GM18502 (cell line): ENCODE measurements around the gene ADCY1.
"Not testable (repeated sequence)": the region's sequence is repeated elsewhere in the genome, so short reads cannot be mapped to it uniquely, and the experiment has no call there.

Experiments
- ATAC-seq: cut with Tn5 transposase; IDR thresholded peaks from one replicate; pipeline ENCODE4 v1.9.1; 2021; ENCODE audit warnings: mild to moderate bottlenecking; ENCODE audit not compliant: unreplicated experiment, poor library complexity

The ADCY1 gene

GRCh38 chr7:45573661-45574415 is at the start of gene ADCY1:
Gene ADCY1 (plus strand): TSS chr7:45574368. CDS start chr7:45574544, 176 bp downstream.
- ATAC-seq, result no peak

- ATAC-seq, result no peak
Measured at GRCh38 chr7:45524445-45524844, 49.7 kb upstream of the ADCY1 start.

GRCh38 chr7:45525057-45525456 is 49.1 kb upstream of the ADCY1 start:
- ATAC-seq, result no peak

- ATAC-seq, result no peak
Measured at GRCh38 chr7:45543473-45543872, 30.7 kb upstream of the ADCY1 start.

GRCh38 chr7:45545105-45545710 is 29.0 kb upstream of the ADCY1 start:
- ATAC-seq, result not testable (repeated sequence)

GRCh38 chr7:45548917-45549316 is 25.3 kb upstream of the ADCY1 start:
- ATAC-seq, result peak; percentile 67

GRCh38 chr7:45563401-45563800 is 10.8 kb upstream of the ADCY1 start:
- ATAC-seq, result no peak

GRCh38 chr7:45563941-45564461 is 10.2 kb upstream of the ADCY1 start:
- no peak for ATAC-seq

- no peak for ATAC-seq
Measured at GRCh38 chr7:45564485-45564884, 9.7 kb upstream of the ADCY1 start.

GRCh38 chr7:45564886-45565455 is 9.2 kb upstream of the ADCY1 start:
- ATAC-seq, result no peak

- no peak for ATAC-seq
Measured at GRCh38 chr7:45566386-45566785, 7.8 kb upstream of the ADCY1 start.

GRCh38 chr7:45566961-45567360 is 7.2 kb upstream of the ADCY1 start:
- ATAC-seq, result no peak

GRCh38 chr7:45567713-45568112 is 6.5 kb upstream of the ADCY1 start:
- no peak for ATAC-seq

- no peak for ATAC-seq
Measured at GRCh38 chr7:45568536-45569289, 5.5 kb upstream of the ADCY1 start.

GRCh38 chr7:45569290-45569685 is 4.9 kb upstream of the ADCY1 start:
- ATAC-seq, result no peak

- no peak for ATAC-seq
Measured at GRCh38 chr7:45570797-45571196, 3.4 kb upstream of the ADCY1 start.

GRCh38 chr7:45573204-45573603 is 964 bp upstream of the ADCY1 start:
- ATAC-seq, result no peak

GRCh38 chr7:45574416-45574668 is 174 bp downstream of the ADCY1 start:
- no peak for ATAC-seq

- ATAC-seq, result no peak
Measured at GRCh38 chr7:45574669-45575500, 717 bp downstream of the ADCY1 start.
